Retinal pigment epithelial cell (primary cell): ENCODE measurements around the gene SRGAP2B.
A peak's percentile ranks its signal among the peaks of the same experiment; 100 is the strongest.
"Not testable (repeated sequence)": the region's sequence is repeated elsewhere in the genome, so short reads cannot be mapped to it uniquely, and the experiment has no call there.

Source experiments
- DNase-seq: peaks from one replicate; pipeline ENCODE4 v3.0.0-alpha.2; 2010; ENCODE audit warnings: low read depth
- H3K4me3 ChIP-seq: 2 replicates; pipeline ENCODE4 v1.5.1; 2011; ENCODE audit warnings: mild to moderate bottlenecking, low read length, control low read depth, moderate library complexity

The SRGAP2B gene

GRCh38 chr1:145095284-145096057 lies at the start of gene SRGAP2B, which contains the start of gene FAM72D:
Gene SRGAP2B, minus strand, starts transcription at chr1:145095328. Its CDS starts 2,427 bp downstream, at chr1:145092901.
Gene FAM72D, plus strand, starts transcription at chr1:145095974. Its CDS starts 874 bp downstream, at chr1:145096848.
- not testable (repeated sequence) for DNase-seq
- peak within 1 kb of the TSS; percentile 44 for H3K4me3 ChIP-seq

GRCh38 chr1:145144264-145144913 lies 49.3 kb upstream of the SRGAP2B start:
- DNase-seq, H3K4me3 ChIP-seq: not testable (repeated sequence)

GRCh38 chr1:145140549-145140948 lies 45.4 kb upstream of the SRGAP2B start:
- not testable (repeated sequence) for DNase-seq, H3K4me3 ChIP-seq

GRCh38 chr1:145134476-145134875 lies 39.3 kb upstream of the SRGAP2B start:
- H3K4me3 ChIP-seq, DNase-seq: not testable (repeated sequence)

GRCh38 chr1:145128697-145129469 lies 33.8 kb upstream of the SRGAP2B start:
- DNase-seq, H3K4me3 ChIP-seq: not testable (repeated sequence)

GRCh38 chr1:145127144-145127543 lies 32.0 kb upstream of the SRGAP2B start:
- DNase-seq, H3K4me3 ChIP-seq: not testable (repeated sequence)

- not testable (repeated sequence) for DNase-seq, H3K4me3 ChIP-seq
Measured at GRCh38 chr1:145125112-145125511, 30.0 kb upstream of the SRGAP2B start.

- H3K4me3 ChIP-seq, DNase-seq: not testable (repeated sequence)
Measured at GRCh38 chr1:145123992-145124641, 29.0 kb upstream of the SRGAP2B start.

GRCh38 chr1:145123062-145123395 lies 27.9 kb upstream of the SRGAP2B start:
- not testable (repeated sequence) for DNase-seq, H3K4me3 ChIP-seq

- DNase-seq, H3K4me3 ChIP-seq: not testable (repeated sequence)
Measured at GRCh38 chr1:145122344-145123061, 27.4 kb upstream of the SRGAP2B start.

- not testable (repeated sequence) for H3K4me3 ChIP-seq, DNase-seq
Measured at GRCh38 chr1:145119842-145120241, 24.7 kb upstream of the SRGAP2B start.

- not testable (repeated sequence) for DNase-seq, H3K4me3 ChIP-seq
Measured at GRCh38 chr1:145115587-145116493, 20.7 kb upstream of the SRGAP2B start.

- not testable (repeated sequence) for DNase-seq, H3K4me3 ChIP-seq
Measured at GRCh38 chr1:145114560-145115057, 19.5 kb upstream of the SRGAP2B start.

GRCh38 chr1:145112703-145113102 lies 17.6 kb upstream of the SRGAP2B start:
- not testable (repeated sequence) for DNase-seq, H3K4me3 ChIP-seq

- DNase-seq, H3K4me3 ChIP-seq: not testable (repeated sequence)
Measured at GRCh38 chr1:145111674-145112073, 16.5 kb upstream of the SRGAP2B start.

- H3K4me3 ChIP-seq, result not testable (repeated sequence)
Measured at GRCh38 chr1:145103294-145103693, 8.2 kb upstream of the SRGAP2B start.

GRCh38 chr1:145101725-145102124 lies 6.6 kb upstream of the SRGAP2B start:
- not testable (repeated sequence) for DNase-seq, H3K4me3 ChIP-seq

More at GRCh38 chr1:145103294-145103693, 8.2 kb upstream of the SRGAP2B start:
- not testable (repeated sequence) for DNase-seq
